GM19043 (cell line): ENCODE data around the gene REXO5.
A peak's percentile ranks its signal among the peaks of the same experiment; 100 is the strongest.
"Not testable (repeated sequence)": the region's sequence is repeated elsewhere in the genome, so short reads cannot be mapped to it uniquely, and the experiment has no call there.

Experiments used
- ATAC-seq: cut with Tn5 transposase; IDR thresholded peaks from one replicate; pipeline ENCODE4 v1.9.1; 2021; ENCODE audit warnings: low read depth; ENCODE audit not compliant: unreplicated experiment

The REXO5 gene, protein sequence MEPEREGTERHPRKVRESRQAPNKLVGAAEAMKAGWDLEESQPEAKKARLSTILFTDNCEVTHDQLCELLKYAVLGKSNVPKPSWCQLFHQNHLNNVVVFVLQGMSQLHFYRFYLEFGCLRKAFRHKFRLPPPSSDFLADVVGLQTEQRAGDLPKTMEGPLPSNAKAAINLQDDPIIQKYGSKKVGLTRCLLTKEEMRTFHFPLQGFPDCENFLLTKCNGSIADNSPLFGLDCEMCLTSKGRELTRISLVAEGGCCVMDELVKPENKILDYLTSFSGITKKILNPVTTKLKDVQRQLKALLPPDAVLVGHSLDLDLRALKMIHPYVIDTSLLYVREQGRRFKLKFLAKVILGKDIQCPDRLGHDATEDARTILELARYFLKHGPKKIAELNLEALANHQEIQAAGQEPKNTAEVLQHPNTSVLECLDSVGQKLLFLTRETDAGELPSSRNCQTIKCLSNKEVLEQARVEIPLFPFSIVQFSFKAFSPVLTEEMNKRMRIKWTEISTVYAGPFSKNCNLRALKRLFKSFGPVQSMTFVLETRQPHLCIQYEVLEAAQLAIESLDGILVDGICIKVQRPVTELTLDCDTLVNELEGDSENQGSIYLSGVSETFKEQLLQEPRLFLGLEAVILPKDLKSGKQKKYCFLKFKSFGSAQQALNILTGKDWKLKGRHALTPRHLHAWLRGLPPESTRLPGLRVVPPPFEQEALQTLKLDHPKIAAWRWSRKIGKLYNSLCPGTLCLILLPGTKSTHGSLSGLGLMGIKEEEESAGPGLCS

DNA sequence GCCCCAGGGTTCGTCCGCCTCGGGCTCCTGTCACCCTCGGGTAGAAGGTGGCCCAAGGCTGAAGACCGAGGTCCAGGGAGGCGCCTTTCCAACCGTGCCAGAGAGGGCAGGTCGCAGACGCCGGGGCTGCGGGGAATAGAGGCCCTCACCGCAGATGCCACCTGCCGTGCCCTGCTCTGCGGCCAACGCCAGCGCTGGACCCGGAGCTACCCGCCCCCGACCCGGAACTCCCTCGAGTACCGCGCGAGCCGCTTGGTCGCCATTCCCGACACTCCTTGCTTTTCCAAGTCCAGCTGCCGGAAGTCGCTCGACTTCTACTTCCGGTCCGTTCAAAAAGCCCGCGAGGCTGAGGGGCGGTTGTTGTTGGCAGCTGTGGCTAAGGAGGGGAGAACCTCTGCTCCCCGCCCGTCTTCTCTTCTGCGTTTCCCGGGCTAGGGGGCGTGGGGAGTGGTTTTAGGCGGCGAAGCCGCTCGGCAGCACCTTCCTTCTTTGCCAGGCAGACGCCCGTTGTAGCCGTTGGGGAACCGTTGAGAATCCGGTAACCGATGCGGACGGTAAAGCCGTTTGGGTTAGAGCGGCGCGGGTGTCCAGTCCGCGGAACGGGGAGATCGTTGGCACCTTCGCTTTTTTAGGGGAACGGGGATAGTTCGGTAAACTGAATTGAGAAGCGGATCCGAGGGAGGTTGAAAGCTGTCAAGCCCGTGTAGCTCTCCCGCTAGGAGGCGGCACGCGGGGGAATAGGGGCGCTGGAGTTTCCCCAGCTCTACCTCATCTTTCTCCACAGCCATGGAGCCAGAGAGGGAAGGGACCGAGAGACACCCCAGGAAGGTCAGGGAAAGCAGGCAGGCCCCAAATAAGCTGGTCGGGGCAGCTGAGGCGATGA, at the start of gene REXO5, which contains the start of gene ERI2:
Gene REXO5, plus strand, starts transcription at position 360 of the 883 bp plus-strand sequence. Its CDS starts 427 bp downstream, at position 787.
Gene ERI2, minus strand, starts transcription at position 305 of the 883 bp plus-strand sequence. Its CDS starts 42 bp downstream, at position 263.
- peak; percentile 65 for ATAC-seq

DNA sequence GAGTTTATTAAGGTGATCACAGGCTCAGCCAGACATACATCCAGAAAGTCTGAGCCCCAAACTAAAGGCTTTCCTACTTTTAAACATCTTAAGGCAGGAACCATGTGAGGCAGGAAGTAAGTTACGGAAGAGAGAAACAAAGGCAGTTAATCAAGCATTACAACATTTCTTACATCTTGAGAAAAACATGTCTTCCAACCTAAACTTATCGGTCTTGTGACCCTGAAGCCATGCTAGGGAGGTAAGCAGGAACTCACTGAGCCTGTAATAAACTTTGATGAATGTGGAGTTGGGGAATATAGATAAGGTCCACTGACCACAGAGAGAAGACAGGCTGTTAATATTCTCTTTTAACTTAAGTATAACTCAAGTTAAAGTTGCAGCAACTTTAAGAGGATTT, 46.0 kb upstream of the REXO5 start:
- no peak for ATAC-seq

DNA sequence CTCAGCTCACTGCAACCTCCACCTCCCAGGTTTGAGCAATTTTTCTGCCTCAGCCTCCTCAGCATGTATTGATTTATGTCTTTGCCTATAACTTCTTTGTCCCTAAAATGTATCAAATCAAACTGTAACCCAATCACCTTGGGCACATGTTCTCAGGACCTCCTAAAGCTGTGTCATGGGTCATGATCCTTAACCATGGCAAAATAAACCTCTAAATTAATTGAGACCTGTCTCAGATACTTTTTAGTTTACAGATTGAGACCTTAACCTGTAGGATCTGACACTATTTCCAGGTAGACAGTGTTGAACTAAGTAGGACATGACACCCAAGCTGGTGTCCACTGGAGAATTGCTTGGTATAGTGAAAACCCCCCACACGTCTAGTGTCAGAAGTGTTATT, 45.2 kb upstream of the REXO5 start:
- ATAC-seq, result no peak

DNA sequence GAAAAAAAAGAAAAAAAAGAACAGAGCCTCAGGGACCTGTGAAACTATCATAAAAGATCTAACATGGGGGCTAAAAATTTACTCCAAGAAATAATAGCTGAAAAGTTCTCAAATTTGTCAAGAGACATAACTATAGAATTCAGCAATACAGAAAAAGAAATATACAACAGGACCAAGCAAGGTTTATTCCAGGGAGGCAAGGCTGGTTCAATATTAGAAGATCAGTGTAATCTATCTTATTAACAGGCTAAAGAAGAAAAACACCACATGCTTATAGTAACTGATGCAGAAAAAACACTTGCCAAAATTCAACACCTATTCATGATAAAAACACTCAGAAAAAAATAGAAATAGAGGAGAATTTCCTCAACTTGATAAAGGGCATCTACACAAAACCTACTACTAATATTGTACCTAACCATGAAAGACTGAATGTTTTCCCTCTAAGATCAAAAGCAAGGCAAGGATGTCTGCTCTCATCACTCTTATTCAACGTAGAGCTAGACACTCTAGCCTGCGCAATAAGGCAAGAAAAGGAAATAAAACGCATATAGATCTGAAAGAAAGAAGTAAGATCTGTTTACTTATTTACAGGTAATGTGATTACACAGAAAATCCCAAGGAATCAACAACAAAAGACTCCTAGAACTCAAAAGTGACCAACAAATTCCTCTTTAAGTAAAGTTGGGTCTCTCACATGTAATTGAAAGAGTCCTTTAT, 43.8 kb upstream of the REXO5 start:
- ATAC-seq, result no peak

DNA sequence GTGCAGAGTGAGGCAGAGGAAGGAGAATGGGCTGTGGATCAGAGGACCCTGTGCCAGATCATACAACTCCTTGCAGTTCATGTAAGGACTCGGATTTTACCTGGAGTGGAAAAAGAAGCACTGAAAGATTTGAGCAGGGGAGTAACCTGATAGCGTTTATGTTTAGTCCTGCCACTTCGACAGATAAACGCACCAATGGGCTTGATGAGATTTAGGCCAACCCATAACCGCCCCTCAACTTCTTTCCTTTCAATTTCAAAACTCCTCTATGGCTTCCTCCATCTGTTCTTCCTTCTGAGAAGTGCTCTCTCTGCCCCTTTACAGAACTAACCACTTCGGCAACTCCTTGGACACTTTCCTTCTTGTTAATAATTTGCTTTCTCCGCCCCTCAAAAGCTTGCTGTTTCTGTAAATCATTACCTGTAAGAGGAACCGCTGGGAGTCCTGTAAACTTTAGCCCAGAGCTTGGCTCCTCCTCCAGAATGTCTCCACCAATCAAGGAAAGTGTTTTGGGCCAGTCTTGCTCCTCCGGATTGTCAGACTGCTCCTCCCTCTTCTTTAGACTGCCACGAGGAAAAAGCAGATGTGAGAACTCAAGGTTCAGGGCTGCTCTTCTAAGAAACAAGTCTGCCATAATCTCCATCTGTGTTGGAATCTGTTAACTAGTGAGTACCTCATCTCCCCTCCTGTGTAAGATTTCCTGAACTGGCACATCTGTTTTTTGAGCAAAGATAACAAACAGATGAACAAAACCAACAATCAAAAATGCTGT, 42.7 kb upstream of the REXO5 start, which contains the start of gene ACSM3:
Gene ACSM3, plus strand, starts transcription at position 554 of the 772 bp plus-strand sequence. CDS start 6,021 bp downstream, outside the sequence.
- peak; percentile 94 for ATAC-seq

DNA sequence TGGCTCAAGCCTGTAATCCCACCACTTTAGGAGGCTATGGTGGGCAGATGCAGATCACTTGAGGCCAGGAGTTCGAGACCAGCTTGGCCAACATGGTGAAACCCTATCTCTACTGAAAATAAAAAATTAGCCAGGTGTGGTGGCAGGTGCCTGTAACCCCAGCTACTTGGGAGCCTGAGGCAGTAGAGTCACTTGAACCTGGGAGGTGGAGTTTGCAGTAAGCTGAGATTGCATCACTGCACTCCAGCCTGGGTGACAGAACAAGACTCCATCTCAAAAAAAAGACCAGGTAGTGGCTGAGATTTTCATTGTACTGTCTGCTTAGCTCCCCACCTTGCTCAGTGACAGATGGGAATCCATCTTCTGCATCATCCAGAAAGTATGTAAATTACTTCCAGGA, 41.9 kb upstream of the REXO5 start:
- not testable (repeated sequence) for ATAC-seq

DNA sequence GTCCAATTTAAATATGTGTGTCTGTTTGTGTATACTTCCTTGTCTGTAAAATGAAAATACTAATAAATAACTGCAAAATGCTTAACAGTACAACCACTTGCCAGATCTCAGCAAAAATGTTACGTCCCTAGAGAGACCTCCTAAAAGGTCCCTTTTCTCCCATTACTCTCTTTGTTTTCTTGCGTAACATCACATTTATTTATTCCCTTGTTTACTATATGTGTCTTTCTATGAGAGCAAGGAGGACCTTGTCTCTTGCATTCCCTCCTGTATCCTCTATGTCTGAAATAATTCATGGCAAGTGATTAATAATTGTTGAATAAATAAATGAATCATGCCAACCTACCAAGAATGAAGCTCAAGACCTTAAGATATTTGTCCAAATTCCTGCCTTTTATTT, 40.6 kb upstream of the REXO5 start:
- no peak for ATAC-seq

DNA sequence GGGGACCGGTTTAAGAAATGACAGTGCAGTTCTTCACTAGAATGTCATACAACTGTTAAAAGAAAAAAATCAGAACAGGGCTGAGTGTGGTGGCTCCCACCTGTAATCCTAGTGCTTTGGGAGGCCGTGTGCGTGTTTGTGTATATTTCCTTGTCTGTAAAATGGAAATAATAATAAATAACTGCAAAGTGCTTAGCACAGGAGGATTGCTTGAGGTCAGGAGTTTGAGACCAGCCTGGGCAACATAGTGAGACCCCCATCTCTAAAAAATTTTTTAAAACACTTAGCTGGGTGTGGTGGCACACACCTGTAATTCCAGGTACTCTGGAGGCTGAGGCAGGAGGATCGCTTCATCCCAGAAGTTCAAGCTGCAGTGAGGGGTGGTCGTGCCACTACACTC, 40.0 kb upstream of the REXO5 start:
- ATAC-seq, result no peak

DNA sequence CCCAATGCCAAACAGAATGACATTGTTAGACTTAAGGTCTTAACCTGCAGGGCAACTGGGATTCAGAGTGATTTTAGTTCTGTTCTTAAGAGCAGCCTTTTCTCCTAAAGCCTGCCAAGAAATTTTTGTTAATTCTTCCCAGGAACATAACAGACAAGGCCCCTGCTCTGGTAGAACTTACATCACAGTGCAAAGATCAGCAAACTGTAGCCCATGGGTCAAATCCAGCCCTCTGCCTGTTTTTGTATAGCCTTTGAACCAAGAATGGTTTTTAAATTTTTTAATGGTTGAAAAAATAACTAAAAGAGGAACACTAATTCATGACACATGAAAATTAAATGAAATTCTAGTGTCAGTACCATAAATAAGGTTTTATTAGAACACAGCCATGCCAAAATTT, 38.8 kb upstream of the REXO5 start:
- no peak for ATAC-seq

DNA sequence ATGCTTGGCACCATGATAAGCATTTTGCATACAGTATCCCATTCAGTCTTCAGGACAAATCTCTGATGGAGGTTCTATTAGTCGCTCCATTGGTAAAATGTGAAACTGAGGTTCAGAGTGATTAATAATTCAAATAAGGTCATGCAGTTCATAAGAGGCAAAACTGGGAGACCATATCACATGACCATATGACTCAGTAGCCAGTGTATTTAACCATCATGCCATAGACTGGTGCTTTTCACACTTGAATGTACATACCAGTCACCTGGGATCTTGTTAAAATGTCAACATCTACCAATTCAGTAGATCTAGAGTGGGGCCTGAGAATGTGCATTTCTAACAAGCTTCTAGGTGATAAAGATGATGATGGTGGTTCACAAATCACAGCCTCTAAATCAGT, 38.2 kb upstream of the REXO5 start:
- no peak for ATAC-seq

DNA sequence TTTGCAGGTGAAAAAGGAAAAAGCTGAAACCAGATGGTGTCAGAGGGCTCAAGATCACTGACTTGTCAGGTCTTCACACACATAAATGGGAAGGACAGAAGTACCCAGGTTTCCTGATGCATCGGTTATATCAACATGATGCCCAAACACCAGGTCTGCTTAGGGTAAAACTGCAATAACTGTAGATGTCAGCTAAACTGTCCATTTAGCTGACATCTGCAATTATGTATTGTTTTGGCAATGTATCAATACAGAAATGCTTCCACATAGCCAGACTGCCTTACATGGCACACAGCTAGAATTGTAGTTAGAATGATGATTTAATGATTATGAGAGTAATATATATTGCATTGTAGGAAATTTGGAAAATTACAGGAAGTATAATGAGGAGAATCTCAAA, 37.5 kb upstream of the REXO5 start:
- ATAC-seq, result no peak

DNA sequence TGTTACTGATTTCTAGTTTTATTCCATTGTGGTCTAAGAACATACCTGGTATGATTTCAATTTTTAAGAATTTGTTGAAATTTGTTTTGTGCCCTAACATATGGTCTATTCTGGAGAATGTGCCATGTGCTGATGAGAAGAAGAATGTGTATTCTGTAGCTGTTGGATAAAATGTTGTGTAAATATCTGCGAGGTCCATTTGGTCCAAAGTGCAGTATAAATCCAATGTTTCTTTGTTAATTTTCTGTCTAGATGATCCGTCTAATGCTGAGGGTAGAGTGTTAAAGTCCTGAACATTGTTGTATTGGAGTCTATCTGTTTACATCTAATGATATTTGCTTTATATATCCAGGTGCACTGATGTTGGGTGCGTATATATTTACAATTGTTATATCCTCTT, 32.6 kb upstream of the REXO5 start:
- ATAC-seq, result no peak

DNA sequence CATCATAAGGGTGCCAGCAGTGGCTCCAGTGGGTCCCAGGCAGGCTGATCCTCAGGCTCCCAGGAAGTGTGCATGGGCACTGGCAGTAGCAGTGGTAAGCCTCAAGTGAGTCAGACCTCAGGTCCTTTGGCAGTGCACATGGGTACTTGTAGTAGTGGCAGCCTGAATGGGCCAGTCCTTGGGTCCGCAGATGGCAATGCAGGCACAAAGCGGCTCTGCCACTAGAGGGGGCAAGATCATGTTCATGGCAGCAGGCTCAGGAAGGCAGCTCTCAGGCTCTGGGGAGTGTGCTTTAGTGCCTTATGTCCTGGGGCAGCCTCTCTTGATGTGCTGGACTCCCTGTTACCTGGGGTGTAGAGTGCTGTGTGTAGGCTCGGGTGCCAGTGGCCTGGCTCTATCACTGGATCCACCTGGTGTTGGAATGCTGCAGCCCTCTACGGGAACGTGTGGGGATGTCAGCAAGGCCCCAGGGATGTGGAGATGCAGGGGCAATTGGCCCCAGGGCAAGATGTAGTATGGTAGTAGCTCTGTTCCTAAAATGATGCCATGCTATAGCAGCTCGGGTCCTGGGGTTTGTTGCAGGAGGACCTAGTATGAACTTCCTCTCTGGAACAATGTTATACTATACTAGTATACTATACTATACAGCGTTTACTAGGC, 31.5 kb upstream of the REXO5 start:
- ATAC-seq, result no peak

DNA sequence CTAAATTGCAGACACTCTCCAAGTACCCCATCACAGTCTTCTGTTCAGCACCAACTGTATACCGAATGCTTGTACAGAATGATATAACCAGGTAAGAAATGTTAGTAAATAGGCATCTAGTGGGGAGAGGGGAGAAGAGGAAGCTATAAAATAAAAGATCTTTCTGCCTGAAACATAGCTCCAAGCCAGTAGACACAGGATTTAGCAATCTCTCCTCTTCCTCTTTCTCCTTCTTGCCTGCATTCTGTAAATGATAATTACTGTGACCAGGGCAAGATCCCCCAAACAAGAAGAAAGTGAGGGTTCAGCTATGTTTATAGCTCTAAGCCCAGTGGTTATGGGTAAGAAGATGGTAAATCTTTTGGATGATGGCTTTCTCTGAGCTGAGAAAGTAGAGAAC, 24.6 kb upstream of the REXO5 start:
- ATAC-seq, result no peak

DNA sequence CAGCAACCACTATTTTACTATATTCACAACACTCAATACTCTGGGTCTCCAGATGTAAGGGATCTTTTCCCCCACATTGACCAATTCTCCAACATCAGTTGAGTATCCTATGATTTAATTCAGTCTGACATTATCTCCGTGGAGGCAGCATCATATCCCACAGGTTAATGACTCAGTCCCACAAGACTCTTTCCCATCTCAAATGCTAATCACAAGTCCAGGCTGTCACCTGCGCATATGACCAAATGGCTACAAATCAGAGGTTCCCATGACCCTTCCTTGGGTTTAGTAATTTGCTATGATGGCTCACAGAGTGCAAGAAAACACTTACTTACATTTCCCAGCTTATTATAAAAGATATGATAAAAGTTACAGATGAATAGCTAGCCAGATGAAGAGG, 23.9 kb upstream of the REXO5 start:
- ATAC-seq, result no peak

DNA sequence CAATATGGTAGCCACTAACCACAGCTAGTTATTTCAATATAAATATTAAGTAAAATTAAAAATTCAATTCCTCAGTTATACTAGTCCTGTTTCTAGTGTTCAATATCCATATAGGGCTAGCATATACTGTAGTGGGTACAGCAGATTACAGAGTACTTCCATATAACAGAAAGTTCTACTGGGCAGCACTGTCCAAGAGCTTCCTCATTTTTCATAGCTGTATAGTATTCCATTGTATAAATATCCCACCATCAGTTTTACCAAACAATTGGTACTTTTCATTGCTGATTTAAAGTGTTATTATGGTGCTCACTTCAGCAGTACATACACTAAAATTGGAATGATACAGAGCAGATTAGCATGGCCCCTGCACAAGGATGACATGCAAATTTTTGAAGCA, 22.1 kb upstream of the REXO5 start:
- ATAC-seq, result no peak

DNA sequence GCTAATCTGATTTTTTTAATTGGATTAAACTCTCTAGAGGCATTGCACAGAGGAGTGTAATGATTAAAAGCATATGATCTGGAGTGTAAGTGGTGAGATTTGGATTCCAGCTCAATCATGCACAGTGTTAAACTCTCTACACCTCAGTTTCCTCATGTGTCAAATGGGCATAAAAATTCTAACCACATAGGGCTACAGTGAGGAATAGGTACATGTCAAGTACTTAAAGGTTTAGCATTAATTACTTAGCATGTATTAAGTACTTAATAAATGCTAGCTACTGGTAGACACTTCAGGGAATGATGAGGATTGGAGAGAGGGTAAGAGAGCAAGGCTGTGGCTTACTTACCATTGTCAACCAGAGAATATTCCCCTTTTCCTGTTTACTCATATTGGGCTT, 17.2 kb upstream of the REXO5 start:
- ATAC-seq, result no peak

DNA sequence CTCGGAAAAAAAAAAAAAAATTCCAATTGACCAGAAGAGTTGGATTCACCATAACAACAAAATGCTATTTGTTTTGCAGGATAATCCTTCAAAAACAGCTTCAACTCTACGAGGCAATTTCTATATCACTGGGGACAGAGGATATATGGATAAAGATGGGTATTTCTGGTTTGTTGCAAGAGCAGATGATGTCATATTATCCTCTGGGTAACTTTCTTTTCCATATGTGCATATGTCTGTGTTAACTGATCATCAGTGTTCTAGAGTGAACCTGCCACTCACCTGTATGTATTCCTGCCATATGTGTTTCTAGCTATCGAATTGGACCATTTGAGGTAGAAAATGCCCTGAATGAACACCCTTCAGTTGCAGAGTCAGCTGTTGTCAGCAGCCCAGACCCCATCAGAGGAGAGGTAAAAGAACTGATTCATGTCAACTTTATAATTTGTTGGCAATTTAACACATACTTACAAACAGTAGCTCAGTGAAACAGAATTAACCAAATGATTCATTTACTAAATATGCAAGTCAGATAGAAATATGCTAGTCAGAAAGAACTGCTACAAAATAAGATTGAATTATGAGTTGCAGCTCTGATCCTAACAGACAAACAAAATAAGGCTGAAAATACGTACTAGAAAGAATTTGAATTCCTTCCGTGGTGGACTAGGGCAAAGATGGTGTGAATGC, 14.3 kb upstream of the REXO5 start:
- no peak for ATAC-seq
